ENCODE results near the gene WDR26.
A peak's percentile ranks its signal among the peaks of the same experiment; 100 is the strongest.
"Not testable (repeated sequence)": the region's sequence is repeated elsewhere in the genome, so short reads cannot be mapped to it uniquely, and the experiment has no call there.

The WDR26 gene

GRCh38 chr1:224434691-224435317 lies at the start of gene WDR26:
TSS of gene WDR26 (minus strand) at chr1:224434797.
- DNase-seq: peak; percentile 49

- not testable (repeated sequence) for DNase-seq
Observed at GRCh38 chr1:224483206-224483605, 48.6 kb upstream of the WDR26 start.

GRCh38 chr1:224482619-224483018 lies 48.0 kb upstream of the WDR26 start:
- DNase-seq: no peak

GRCh38 chr1:224481601-224482000 lies 47.0 kb upstream of the WDR26 start:
- no peak for DNase-seq

- DNase-seq: not testable (repeated sequence)
Observed at GRCh38 chr1:224480888-224481459, 46.4 kb upstream of the WDR26 start.

- DNase-seq: not testable (repeated sequence)
Observed at GRCh38 chr1:224480200-224480599, 45.6 kb upstream of the WDR26 start.

- DNase-seq: no peak
Observed at GRCh38 chr1:224472806-224473205, 38.2 kb upstream of the WDR26 start.

GRCh38 chr1:224466154-224466553 lies 31.6 kb upstream of the WDR26 start:
- no peak for DNase-seq

- no peak for DNase-seq
Observed at GRCh38 chr1:224459966-224460365, 25.4 kb upstream of the WDR26 start.

GRCh38 chr1:224458996-224459395 lies 24.4 kb upstream of the WDR26 start:
- DNase-seq: no peak

GRCh38 chr1:224458296-224458695 lies 23.7 kb upstream of the WDR26 start:
- no peak for DNase-seq

- no peak for DNase-seq
Observed at GRCh38 chr1:224457782-224458144, 23.2 kb upstream of the WDR26 start.

GRCh38 chr1:224456637-224456953 lies 22.0 kb upstream of the WDR26 start:
- DNase-seq: no peak

GRCh38 chr1:224454402-224455055 lies 19.9 kb upstream of the WDR26 start:
- DNase-seq: no peak

- DNase-seq: no peak
Observed at GRCh38 chr1:224450561-224451350, 16.2 kb upstream of the WDR26 start.

- no peak for DNase-seq
Observed at GRCh38 chr1:224450159-224450558, 15.6 kb upstream of the WDR26 start.

- DNase-seq: no peak
Observed at GRCh38 chr1:224448453-224449017, 13.9 kb upstream of the WDR26 start.

GRCh38 chr1:224447971-224448370 lies 13.4 kb upstream of the WDR26 start:
- no peak for DNase-seq

GRCh38 chr1:224447251-224447650 lies 12.7 kb upstream of the WDR26 start:
- no peak for DNase-seq

GRCh38 chr1:224438989-224439388 lies 4.4 kb upstream of the WDR26 start:
- DNase-seq: no peak

GRCh38 chr1:224435999-224436398 lies 1.4 kb upstream of the WDR26 start:
- DNase-seq: no peak

- no peak for DNase-seq
Observed at GRCh38 chr1:224435318-224435763, 744 bp upstream of the WDR26 start.

Data from NCI-H2081 treated with DMSO at 0.1 percent for 48 hours (cell line).